Hematopoietic multipotent progenitor cell (in vitro differentiated cells): ENCODE results near the gene TGDS. TPM values are rescaled to one million over a fixed set of nuclear protein-coding genes. Genes with fewer than 3 reads are reported as not detected.
"Not testable (repeated sequence)": the region's sequence is repeated elsewhere in the genome, so short reads cannot be mapped to it uniquely, and the experiment has no call there.

Experiments
- DNase-seq, 3 donors: peaks; one replicate each; pipeline ENCODE4 v3.0.0-alpha.2; 2011 to 2015; ENCODE audit warnings: low read depth in 2 of 3, low spot score in 2 of 3
- total RNA-seq: library from RNA; depleted of rRNA; stranded (reverse); fragments of >200 nt; gene quantifications from one replicate; pipeline ENCODE4 v1.2.3, GENCODE V29; 2012

The TGDS gene, protein sequence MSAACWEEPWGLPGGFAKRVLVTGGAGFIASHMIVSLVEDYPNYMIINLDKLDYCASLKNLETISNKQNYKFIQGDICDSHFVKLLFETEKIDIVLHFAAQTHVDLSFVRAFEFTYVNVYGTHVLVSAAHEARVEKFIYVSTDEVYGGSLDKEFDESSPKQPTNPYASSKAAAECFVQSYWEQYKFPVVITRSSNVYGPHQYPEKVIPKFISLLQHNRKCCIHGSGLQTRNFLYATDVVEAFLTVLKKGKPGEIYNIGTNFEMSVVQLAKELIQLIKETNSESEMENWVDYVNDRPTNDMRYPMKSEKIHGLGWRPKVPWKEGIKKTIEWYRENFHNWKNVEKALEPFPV
- 7.0 TPM for total RNA-seq

DNA sequence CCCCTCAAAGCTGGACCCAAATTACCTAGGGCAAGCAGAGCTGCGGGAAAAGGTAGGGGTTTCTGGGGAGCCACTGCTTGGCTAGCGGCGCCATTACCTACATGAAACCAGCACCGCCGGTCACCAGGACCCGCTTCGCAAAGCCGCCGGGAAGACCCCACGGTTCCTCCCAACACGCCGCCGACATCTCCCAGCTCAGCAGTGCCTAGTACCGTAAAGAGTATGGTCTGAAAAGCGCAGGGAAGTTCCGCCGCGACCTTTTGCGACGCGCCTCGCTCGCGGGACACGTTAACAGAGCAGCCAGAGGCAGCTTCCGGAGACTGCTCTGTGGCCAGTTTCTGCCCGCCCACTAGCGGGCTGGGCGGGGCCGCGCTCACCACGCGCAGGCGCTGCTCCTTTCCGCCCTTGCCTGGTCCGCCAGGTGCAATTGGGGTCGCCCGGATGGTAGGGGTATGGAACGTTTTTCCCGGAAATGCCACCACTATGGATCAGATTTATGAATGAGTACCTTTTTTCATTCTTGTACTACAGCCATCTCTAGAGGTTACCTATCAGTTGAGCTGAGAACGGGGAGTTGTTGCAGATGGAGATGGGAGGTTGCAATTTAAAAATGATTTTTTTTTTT lies at the start of gene TGDS:
TSS of gene TGDS (minus strand) at position 203 of the 625 bp plus-strand sequence. CDS start at position 187, 16 bp downstream.
- peak; percentile 74 to 95 (median 93) for DNase-seq

DNA sequence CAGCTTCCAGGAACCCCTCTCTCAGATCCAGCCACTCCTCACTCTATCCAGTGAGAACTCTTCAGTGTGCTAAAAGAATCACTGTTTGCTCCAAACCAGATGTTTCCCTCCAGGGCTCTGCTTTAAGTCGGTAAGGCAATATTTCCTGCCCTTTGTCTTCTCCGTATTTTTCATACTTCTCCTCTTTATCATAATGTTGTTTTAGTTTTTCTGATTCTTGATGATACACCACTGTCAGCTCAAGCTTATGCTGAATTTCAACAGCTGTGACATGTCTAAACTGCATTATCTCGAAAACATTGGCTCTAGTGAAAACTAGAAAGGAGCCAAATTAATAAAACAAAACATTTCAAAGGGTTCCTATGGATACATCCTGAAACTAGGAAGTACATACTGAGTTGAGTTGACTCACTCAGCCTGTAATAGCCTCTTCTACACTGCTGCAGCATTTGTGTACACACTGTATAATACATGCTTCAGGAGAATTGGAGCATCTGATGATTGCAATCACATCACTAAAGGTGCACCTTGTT lies 45.5 kb upstream of the TGDS start:
- no peak for DNase-seq

DNA sequence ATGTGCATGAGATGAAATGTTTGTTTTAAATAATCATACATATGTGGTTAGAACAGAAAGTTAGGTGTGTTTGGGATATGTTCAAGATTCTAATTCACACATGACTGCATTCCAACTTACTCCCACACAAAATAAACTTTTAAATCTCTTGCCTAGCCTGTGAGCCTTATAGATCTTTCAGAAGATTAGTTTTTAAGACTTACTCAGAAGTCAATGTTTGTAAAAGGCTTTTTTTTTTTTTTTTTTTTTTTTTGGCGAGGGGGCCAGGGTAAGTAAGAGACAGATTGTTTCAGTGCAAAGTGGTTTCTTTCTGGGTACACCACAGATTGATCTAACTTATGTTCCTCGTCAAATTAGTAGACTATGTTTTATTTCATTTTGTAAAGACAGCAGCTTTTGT lies 44.8 kb upstream of the TGDS start:
- no peak for DNase-seq

DNA sequence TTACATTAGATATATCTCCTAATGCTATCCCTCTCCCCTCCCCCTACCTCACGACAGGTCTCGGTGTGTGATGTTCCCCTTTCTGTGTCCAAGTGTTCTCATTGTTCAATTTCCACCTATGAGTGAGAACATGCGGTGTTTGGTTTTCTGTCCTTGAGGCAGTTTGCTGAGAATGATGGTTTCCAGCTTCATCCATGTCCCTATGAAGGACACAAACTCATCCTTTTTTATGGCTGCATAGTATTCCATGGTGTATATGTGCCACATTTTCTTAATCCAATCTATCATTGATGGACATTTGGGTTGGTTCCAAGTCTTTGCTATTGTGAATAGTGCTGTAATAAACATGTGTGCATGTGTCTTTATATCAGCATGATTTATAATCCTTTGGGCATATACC lies 41.7 kb upstream of the TGDS start:
- not testable (repeated sequence) for DNase-seq

DNA sequence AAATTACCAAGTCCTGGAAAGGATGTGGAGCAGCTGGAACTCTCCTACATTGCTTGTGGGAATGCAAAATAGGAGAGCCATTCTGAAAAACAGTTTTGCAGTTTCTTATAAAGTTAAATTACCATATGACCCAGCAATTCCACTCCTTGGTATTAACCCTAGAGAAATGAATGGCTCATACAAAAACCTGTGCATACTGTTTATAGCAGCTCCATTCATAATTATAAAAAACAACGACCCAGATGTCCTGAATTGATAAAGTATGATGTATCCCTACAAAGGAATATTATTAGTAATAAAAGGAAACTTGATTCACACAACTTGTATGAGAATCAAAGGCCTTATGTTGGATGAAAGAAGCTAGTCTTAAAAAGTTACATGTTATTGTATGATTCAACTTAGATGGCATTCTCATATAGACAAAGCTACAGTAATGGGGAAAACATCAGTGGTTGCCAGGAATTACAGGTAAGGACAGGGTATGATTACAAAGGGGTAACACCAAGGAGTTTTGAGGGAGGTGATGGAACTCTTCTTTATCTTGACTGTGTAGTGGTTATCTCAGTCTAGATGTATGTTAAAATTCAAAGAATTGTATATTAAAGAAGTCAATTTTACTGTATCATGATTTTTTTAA lies 41.1 kb upstream of the TGDS start:
- DNase-seq, result no peak

DNA sequence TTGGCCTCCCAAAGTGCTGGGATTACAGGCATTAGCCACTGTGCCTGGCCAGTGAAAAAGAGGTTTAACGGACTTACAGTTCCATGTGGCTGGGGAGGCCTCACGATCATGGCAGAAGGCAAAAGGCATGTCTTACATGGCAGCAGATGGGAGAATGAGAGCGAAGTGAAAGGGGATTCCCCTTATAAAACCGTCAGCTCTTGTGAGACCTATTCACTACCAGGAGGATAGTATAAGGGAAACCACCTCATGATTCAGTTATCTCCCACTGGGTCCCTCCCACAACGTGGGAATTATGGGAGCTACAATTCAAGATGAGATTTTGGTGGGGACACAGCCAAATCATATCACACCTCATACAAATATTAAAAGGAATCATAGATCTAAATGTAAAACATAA lies 40.1 kb upstream of the TGDS start:
- DNase-seq, result not testable (repeated sequence)

DNA sequence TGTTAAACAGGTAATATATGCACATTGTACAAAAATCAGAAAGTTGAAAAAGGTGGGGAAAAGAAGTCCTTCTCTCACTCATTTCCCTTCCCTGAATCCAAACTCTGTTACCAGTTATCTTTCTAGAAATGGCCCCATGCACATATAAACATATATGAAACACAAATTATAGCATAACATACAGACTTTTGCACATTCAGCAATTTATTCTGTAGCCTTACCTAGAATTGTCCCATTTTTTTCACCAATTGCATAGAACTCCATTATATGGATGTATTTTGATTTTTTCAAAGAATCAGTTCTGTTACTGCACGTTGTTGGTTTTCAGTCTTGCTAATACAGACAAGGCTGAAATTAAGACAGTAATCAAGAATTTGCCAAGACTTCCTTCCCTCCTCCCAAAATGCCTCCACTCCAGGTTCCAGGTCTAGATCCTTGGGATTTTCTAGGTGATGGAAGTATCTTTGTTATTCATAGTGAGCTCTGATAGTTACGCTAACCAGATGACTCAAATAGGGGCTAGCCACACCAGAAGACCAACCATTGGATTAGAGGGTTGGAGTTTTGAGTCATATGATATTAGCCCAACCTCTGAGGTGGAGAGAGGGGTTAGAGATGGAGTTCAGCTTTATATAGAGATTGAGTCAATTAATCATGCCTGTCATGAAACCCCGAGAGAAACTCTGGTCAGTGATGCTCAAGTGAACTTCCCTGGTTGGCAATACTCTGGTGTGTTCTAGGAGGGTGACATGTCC lies 36.5 kb upstream of the TGDS start:
- no peak for DNase-seq

DNA sequence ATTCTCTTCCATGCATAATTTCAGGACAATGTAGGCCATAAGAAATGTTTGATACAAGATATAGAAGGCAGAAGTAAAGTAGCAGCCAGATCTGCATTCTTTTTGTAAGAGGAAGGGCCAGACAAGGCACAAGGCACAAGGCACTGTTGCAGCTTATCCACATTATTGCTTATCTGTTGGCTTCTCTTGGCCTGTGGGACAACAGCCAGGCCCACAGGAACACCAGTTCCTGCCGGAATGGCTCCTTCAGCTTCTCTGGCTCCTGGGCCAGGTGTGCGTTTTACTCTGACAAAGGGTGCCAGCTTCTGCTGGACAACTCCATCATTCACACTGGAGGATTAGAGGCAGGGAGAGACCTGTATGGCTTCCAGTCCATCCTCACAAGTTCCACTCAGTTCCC lies 34.9 kb upstream of the TGDS start:
- DNase-seq, result no peak

DNA sequence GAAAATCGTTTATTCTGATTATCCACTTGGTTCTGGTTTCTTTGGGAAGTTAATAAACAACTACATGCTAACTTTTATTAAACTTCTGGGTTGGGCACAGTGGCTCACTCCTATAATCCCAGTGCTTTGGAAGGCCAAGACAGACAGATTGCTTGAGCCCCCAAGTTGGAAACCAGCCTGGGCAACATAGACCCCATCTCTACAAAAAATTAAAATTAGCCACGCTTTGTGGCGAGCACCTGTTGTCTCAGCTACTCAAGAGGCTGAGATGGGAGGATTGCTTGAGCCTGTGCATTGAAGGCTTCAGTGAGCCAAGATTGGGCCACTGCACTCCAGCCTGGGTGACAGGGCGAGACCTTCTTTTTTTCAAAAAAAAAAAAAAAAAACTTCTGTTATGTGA lies 27.4 kb upstream of the TGDS start:
- DNase-seq, result no peak

DNA sequence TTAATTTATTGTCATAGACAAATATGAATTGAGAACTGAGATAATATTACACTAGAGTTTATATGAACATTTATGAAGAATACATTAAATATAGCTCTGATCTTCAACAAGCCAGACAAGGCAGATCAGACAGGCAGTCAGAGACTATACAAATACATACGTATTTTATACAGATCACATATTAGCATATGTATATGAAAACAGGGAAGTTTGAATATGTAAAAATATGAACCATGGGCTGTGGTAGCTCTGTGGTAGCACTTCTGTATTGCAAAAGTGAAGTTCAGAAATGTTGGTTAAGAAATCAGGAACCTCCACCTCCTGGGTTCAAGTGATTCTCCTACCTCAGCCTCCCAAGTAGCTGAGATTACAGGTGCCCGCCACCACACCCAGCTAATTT lies 26.4 kb upstream of the TGDS start:
- DNase-seq, result no peak

DNA sequence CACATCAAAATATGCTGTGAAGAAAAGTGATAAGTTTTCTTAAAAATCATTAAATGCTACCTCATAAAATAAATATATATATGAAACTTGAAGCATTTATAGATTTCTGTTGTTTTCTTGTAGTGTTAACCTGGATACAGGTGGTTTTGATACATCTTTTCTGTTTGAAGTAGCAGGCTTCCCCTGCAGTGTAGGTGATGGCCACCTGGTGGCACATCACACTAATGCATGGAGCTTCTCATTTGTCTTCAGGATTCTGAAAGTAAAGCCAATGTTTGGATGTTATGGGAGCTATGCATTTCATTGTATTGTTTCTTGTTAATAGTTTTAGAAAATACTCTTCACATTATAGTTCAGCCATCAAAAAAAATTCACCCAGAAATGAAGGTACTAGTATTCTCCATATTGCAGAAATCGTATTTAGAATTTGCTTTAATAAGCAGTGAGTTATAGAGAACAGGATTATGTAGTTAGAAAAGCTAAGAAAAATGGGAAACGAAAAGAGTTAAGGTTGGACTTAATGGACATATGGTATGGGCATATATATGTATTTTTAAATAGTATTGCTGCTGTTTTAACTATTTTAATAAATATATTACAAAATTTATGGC lies 24.4 kb upstream of the TGDS start:
- DNase-seq, result peak in 2 of 3 donors; percentile 38 to 52

DNA sequence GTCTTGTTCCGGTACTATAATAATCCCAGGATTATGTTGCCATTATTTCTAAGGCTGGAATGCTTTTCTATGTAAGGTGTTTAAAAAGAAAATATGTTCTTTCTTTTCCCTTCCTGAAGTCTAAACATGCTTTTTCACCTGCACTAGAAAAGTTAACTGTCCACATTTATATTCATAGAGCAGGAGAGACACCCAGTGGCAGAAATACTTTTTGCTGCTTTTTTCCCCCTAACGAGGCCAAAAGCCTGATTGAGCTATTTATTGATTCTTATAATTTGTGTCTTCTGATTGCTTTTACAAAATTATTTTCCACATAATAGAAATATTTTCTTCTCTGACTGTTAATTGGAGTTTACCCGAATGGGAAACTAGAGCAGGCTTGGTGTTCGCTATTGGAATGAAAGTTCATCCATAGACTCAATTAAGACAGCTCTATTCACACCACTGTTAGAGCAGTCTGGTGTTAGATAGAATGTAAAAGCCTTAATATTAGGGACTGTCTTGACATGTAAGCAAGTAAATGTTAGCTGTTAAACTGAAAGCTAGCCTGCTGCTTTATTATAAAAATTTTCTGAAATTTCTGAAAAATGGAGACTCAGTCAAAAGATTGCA lies 21.5 kb upstream of the TGDS start:
- DNase-seq, result peak in 2 of 3 donors; percentile 29 to 69

DNA sequence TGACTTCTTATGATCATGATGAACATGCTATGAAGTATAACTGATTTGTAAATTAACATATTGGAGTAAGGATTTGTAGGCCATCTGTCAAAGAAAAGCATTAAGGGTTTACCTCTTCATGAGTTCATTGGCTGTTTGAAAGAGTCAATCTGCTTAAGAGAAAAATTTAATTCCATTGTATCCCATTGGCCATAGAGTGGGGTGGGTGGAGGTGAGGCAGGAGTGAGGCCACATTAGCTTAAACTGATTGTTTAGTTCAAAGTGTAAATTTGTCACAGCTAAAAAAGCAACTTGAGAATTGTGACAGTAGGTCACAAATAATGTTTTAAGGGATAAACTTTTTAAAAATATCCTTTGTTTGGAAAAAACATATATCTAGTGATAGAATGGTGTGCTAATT lies 17.1 kb upstream of the TGDS start:
- DNase-seq, result no peak

DNA sequence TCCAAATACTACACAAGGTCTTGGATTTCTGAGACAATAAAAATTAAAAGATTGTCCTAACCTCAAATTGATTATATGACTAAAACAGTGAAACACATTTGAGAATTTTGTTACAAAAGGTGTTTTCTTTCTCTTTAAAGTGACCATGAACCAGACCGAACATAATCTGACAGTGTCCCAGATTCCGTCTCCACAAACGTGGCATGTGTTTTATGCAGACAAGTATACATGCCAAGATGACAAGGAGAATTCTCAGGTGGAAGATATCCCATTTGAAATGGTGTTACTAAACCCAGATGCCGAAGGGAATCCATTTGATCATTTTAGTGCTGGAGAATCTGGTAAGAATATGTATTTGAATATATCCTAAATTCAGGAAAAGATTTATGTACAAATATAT lies 16.1 kb upstream of the TGDS start:
- DNase-seq, result no peak

DNA sequence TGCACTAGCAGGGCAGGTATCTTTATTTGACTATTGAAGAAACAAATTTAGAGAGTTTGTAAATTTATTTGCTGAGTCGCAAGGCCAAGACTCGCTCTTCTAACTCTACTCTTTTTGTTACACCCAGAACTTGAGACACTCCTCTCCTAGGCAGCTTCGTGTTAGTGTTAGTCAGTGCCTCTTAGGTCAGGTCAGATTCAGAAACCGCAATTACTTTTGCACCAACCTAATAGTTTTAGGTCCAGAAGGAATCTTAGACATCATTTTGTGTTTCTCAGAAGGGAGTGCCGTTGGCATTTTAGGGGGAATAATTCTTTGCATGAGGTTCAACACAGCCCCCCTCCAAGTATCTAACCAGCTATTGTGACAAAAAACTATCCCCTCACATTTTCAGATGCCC lies 14.5 kb upstream of the TGDS start:
- DNase-seq, result no peak

DNA sequence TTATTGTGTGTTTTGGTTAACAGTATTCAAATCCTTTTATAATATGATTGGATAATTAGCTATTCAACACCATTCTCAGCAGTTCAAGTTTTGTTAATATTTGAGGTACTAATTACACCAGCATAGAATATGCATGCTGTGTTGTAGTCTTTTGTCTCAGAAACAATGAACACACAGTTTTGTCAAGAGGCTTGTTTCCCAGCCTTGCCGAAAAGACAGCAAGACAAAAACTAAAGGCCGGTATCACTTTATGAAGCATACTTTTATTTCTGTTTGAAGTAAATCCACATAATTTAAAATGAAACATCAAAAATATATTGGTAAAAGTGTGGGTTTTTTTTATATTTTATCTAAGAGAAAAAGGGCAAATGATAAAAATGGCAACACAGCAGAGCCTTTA lies 13.2 kb upstream of the TGDS start:
- no peak for DNase-seq

DNA sequence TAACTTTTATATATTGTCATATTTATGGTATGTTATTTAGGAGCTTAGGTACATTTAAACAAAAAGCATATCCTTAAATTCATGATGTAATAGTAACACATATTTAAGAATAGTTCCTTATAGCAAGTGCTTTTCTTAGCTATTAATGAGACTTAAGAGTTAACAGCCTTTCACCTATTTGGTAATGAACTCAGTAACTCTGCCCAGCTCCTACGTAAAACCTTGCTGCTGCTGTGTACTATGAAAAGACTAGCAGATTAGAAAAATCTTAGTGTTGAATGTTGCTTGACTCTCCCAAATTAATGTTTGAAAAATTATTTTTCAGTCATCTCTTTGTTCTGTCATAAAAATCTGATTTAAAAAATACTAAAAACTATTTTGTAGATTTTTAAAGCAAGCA lies 12.6 kb upstream of the TGDS start:
- DNase-seq, result no peak

DNA sequence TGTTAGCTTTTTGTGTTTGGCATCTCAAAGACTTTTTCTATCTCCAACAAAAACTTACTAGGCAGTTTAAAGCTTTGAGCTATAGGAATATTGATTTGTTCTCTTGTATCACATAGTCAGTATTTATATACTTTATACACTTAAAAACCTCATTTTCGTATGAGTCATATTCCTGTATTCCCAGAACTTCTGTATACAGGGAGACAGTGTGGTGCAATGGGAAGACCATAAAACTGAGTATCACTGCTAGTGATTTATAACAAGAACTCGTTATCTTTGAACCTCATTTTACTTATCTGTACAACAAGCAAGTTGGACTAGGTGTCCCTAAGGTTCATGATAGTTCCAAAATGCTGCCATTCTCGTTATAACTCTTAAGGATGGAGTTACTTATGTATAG lies 12.0 kb upstream of the TGDS start:
- no peak for DNase-seq

DNA sequence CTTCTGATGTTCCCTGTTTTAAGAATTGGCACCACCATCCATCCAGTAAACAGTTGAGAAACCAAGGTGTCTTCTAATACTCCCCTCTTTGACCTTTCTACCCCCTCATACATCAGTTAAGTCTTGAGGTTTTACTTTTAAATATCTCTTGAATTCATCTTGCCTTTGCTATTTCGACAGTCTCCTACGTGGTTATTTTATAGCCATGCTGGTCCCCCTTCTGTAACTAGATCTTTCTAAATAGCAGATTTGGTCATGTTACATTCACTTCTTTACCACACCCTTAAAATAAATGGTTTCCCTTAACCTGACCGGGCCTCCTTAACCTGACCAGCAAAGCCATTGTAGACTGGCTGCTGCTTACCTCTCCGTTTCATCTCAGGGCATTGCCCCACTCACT lies 11.1 kb upstream of the TGDS start:
- DNase-seq, result no peak

DNA sequence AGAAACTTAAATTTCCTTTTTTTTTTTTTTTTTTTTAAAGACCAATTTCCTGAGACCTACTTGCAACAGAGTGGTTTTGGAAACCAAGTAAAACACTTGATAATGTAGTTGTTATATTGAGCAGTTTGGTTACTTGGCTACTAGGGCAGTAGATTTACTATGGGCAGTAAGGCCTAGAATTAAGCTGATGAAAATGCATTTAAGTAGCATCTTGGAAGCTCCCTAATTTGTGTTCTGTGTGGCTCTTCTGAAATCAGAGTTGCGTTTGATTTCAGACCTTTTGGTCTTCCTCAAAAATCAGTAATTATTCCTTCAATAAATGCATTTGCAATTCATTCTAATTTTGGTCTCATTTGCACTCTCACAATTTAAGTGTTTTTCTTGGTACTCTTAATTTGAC lies 6.5 kb upstream of the TGDS start:
- DNase-seq, result no peak
